CD4-positive, alpha-beta T cell treated with Interleukin-21 for 1 hour (primary cell): Measurements from ENCODE around the gene ROBO2.

Experiments
- DNase-seq: peaks from one replicate; pipeline ENCODE4 v3.0.0-alpha.2; 2020

The ROBO2 gene

GRCh38 chr3:77039606-77040171, at the start of gene ROBO2:
Gene ROBO2 (plus strand): TSS chr3:77040099. CDS start chr3:77040786, 687 bp downstream.
- no peak for DNase-seq

GRCh38 chr3:76990606-76991005, 49.3 kb upstream of the ROBO2 start:
- no peak for DNase-seq

GRCh38 chr3:76991165-76991564, 48.7 kb upstream of the ROBO2 start:
- no peak for DNase-seq

- DNase-seq: no peak
These were observed 42.2 kb upstream of the ROBO2 start for GRCh38 chr3:76997733-76998132.

- no peak for DNase-seq
These were observed 41.3 kb upstream of the ROBO2 start for GRCh38 chr3:76998555-76998954.

- no peak for DNase-seq
These were observed 38.7 kb upstream of the ROBO2 start for GRCh38 chr3:77001062-77001701.

GRCh38 chr3:77014226-77014625, 25.7 kb upstream of the ROBO2 start:
- DNase-seq: no peak

- no peak for DNase-seq
These were observed 14.4 kb upstream of the ROBO2 start for GRCh38 chr3:77025471-77025870.

GRCh38 chr3:77026904-77027634, 12.8 kb upstream of the ROBO2 start:
- no peak for DNase-seq

GRCh38 chr3:77028005-77028404, 11.9 kb upstream of the ROBO2 start:
- no peak for DNase-seq

GRCh38 chr3:77038468-77038929, 1.4 kb upstream of the ROBO2 start:
- no peak for DNase-seq

GRCh38 chr3:77038930-77039605, 831 bp upstream of the ROBO2 start:
- DNase-seq: no peak

- no peak for DNase-seq
These were observed 317 bp downstream of the ROBO2 start for GRCh38 chr3:77040216-77040615.

GRCh38 chr3:77040926-77041722, 1.2 kb downstream of the ROBO2 start:
- DNase-seq: no peak

- no peak for DNase-seq
These were observed 1.9 kb downstream of the ROBO2 start for GRCh38 chr3:77041811-77042210.

GRCh38 chr3:77042343-77042742, 2.4 kb downstream of the ROBO2 start:
- no peak for DNase-seq

GRCh38 chr3:77042882-77043281, 3.0 kb downstream of the ROBO2 start:
- no peak for DNase-seq

- DNase-seq: no peak
These were observed 5.8 kb downstream of the ROBO2 start for GRCh38 chr3:77045686-77046085.

GRCh38 chr3:77048186-77048585, 8.3 kb downstream of the ROBO2 start:
- no peak for DNase-seq

GRCh38 chr3:77051591-77051990, 11.7 kb downstream of the ROBO2 start:
- no peak for DNase-seq

- DNase-seq: no peak
These were observed 12.2 kb downstream of the ROBO2 start for GRCh38 chr3:77052051-77052501.
